Thyroid gland (tissue), 4 donors: Measurements from ENCODE around the gene LRRC4C.

ENCODE experiments used
- CTCF ChIP-seq, 6 experiments: fragments of 200-600 bp in 3 of 6; fragments of 450-650 bp in 3 of 6; sonication (generic) in 3 of 6; IDR thresholded peaks; one replicate each; pipeline ENCODE4 v1.5.1; 2016 to 2019; ENCODE audit warnings: antibody characterized with exemption in 6 of 6, mild to moderate bottlenecking in 2 of 6, inconsistent platforms in 1 of 6, moderate library complexity in 1 of 6
- POLR2A ChIP-seq, 2 donors: fragments of 450-650 bp; IDR thresholded peaks; one replicate each; pipeline ENCODE4 v1.6.1; 2017; ENCODE audit warnings: antibody characterized with exemption in 2 of 2, mild to moderate bottlenecking in 2 of 2, moderate library complexity in 1 of 2

DNA sequence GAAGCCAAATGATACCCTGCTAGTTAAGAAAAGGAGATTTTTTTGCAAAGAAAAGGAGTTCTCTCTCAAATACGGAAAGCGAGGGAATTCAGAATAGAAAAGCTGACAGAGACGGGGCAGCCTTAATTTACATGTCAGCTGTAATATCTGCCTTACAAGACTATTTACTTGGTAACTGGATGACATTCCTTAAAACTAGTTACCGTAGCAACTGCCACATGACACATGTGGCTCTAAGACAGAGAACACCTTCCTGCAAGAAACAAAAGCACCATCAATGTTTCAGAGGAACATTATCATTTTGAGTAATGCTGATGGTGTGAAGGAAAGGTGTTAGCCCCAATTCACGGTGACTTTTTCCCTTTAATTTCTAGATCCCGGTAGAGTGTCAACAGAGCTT is 222.1 kb downstream of the LRRC4C start:
- TF ChIP-seq CTCF (IDR thresholded peaks at IDR 0.05) (no peak), POLR2A (IDR thresholded peaks at IDR 0.05) (no peak)
